Ovary (tissue), 3 donors: ENCODE results near the gene SLC35D3.

Source experiments
- EP300 ChIP-seq: sonication (generic); formaldehyde crosslinking; IDR thresholded peaks from one replicate; pipeline ENCODE4 v1.6.1; 2017; ENCODE audit warnings: antibody characterized with exemption
- TF ChIP-seq, protein P1 (sequence below), 3 donors: fragments of 450-650 bp in 2 of 3; fragments of 200-600 bp in 1 of 3; IDR thresholded peaks; one replicate each; pipeline versions ENCODE4 v1.5.1 to v1.8.0; 2016 to 2022; ENCODE audit warnings: antibody characterized with exemption in 3 of 3, mild to moderate bottlenecking in 1 of 3
- donor health status: DM: no; HTN: no; CAD: no.

DNA sequence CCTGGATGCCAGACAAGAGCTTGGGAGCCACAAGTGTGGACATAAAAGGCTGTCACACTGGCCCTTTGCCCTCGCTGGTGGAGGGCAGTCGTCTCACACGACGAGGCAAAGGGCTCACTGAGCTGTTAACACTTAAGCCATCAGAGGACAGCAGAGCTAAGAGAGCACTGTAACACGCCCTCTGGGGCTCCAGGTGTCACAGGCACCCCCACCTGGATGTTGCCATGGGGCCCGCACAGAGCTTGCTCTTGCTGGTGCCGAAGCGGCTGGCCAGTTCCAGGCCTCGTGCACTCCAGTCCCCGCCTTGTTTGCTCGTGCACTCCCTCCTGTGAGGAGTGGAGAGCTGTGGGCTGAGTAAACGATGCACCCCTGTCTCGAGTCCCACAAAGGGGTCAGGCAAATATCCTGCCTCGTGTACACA lies 37.4 kb downstream of the SLC35D3 start:
- TF ChIP-seq, protein P1, sequence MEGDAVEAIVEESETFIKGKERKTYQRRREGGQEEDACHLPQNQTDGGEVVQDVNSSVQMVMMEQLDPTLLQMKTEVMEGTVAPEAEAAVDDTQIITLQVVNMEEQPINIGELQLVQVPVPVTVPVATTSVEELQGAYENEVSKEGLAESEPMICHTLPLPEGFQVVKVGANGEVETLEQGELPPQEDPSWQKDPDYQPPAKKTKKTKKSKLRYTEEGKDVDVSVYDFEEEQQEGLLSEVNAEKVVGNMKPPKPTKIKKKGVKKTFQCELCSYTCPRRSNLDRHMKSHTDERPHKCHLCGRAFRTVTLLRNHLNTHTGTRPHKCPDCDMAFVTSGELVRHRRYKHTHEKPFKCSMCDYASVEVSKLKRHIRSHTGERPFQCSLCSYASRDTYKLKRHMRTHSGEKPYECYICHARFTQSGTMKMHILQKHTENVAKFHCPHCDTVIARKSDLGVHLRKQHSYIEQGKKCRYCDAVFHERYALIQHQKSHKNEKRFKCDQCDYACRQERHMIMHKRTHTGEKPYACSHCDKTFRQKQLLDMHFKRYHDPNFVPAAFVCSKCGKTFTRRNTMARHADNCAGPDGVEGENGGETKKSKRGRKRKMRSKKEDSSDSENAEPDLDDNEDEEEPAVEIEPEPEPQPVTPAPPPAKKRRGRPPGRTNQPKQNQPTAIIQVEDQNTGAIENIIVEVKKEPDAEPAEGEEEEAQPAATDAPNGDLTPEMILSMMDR (IDR thresholded peaks at IDR 0.05) = no peak
- no peak for TF ChIP-seq EP300
